ENCODE measurements around the gene LRRC1.

The LRRC1 gene

GRCh38 chr6:53930330-53930729 lies 135.5 kb downstream of the LRRC1 start:
- TF ChIP-seq CTCF (IDR thresholded peaks at IDR 0.05) = no peak

GRCh38 chr6:53931086-53931485 lies 136.3 kb downstream of the LRRC1 start:
- TF ChIP-seq CTCF (IDR thresholded peaks at IDR 0.05) = no peak

- no peak for TF ChIP-seq CTCF (IDR thresholded peaks at IDR 0.05)
These were observed 137.7 kb downstream of the LRRC1 start for GRCh38 chr6:53932516-53932915.

- TF ChIP-seq CTCF (IDR thresholded peaks at IDR 0.05) = no peak
These were observed 139.2 kb downstream of the LRRC1 start for GRCh38 chr6:53934023-53934422.

GRCh38 chr6:53937461-53937860 lies 142.7 kb downstream of the LRRC1 start:
- no peak for TF ChIP-seq CTCF (IDR thresholded peaks at IDR 0.05)

GRCh38 chr6:53938810-53939209 lies 144.0 kb downstream of the LRRC1 start:
- no peak for TF ChIP-seq CTCF (IDR thresholded peaks at IDR 0.05)

GRCh38 chr6:53939830-53940229 lies 145.0 kb downstream of the LRRC1 start:
- TF ChIP-seq CTCF (IDR thresholded peaks at IDR 0.05) = no peak

GRCh38 chr6:53943395-53943794 lies 148.6 kb downstream of the LRRC1 start:
- TF ChIP-seq CTCF (IDR thresholded peaks at IDR 0.05) = no peak
